HUES6 (cell line): ENCODE results near the gene DNAJC21.

ENCODE experiments used
- H3K27ac ChIP-seq: 2 replicates; pipeline ENCODE4 v1.7.0; 2013; ENCODE audit warnings: low read depth, mild to moderate bottlenecking, low read length, inconsistent platforms
- H3K27me3 ChIP-seq: 2 replicates; pipeline ENCODE4 v1.6.1; 2013; ENCODE audit warnings: low read length; ENCODE audit not compliant: control insufficient read depth, insufficient read depth
- H3K36me3 ChIP-seq: 2 replicates; pipeline ENCODE4 v1.6.1; 2013; ENCODE audit warnings: low read length; ENCODE audit not compliant: control insufficient read depth, insufficient read depth
- H3K4me1 ChIP-seq: 2 replicates; pipeline ENCODE4 v1.6.1; 2013; ENCODE audit warnings: low read length; ENCODE audit not compliant: control insufficient read depth, insufficient read depth
- H3K4me3 ChIP-seq: 2 replicates; pipeline ENCODE4 v1.5.1; 2013; ENCODE audit warnings: low read depth, low read length
- H3K9ac ChIP-seq: one replicate; pipeline ENCODE4 v1.6.1; 2013; ENCODE audit warnings: mild to moderate bottlenecking, low read length
- H3K9me3 ChIP-seq: 2 replicates; pipeline ENCODE4 v1.6.1; 2013; ENCODE audit warnings: low read depth, low read length; ENCODE audit not compliant: control insufficient read depth, insufficient read depth

The DNAJC21 gene

GRCh38 chr5:34929134-34929719, at the start of gene DNAJC21:
TSS of gene DNAJC21 (plus strand) at chr5:34929559. CDS start at chr5:34929820, 261 bp downstream.
- Histone ChIP-seq H3K9me3 (no peaks in the 10 kb centered on the region), H3K27ac (peak within 1 kb of the TSS; percentile 58; the same call in 1 of the 2 replicates), H3K36me3 (peaks cover 36% of the 10 kb centered on the region), H3K9ac (peak within 1 kb of the TSS; percentile 73), H3K4me1 (peaks cover 14% of the 10 kb centered on the region), H3K27me3 (no peaks in the 10 kb centered on the region), H3K4me3 (peak within 1 kb of the TSS; percentile 70)

GRCh38 chr5:34881246-34881645, 48.1 kb upstream of the DNAJC21 start:
- no peaks in the 10 kb centered on the region for H3K27me3 ChIP-seq

DNA sequence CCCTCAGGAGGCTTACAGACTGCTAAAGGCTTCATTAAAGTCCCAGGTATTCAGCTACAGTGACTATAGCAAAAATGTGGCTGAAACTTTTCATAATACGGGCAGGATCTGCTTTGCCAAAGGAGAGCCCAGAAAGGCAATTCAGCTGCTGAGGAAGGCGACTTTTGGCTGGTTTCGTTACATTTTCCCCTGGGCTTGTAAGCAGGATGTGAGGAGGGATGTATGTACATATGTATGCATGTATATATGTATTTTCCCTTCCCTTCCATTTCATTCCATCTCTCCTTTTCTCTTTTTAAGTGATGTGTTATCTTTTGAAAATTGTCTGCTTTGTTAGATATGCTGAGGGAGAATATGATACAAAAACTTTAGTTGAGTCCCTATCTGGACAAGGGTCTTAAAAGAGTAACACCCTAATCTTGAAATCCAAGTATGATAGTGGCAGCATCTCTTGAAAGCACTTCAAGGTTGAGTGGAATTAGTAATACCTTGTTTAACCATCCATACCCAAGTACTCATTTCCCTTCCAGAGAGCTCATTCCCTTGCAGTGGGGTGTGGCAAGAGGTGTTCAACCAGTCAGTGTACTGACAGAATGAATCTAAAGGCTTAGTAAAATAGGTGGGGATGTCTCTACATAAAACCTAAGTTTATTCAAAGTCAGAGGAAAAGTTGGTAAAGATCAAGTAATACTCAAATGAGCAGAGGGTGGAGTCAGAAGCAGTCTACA, 42.8 kb upstream of the DNAJC21 start:
- Histone ChIP-seq H3K9me3 (no peaks in the 10 kb centered on the region), H3K4me1 (no peaks in the 10 kb centered on the region), H3K36me3 (no peaks in the 10 kb centered on the region), H3K27ac (no peak overlapping the region), H3K9ac (no peak overlapping the region), H3K4me3 (no peak overlapping the region), H3K27me3 (no peaks in the 10 kb centered on the region)

More at GRCh38 chr5:34881246-34881645, 48.1 kb upstream of the DNAJC21 start:
- Histone ChIP-seq H3K4me1 (no peaks in the 10 kb centered on the region), H3K36me3 (no peaks in the 10 kb centered on the region), H3K9ac (no peak overlapping the region), H3K9me3 (no peaks in the 10 kb centered on the region), H3K27ac (no peak overlapping the region), H3K4me3 (no peak overlapping the region)

GRCh38 chr5:34889394-34889793, 40.0 kb upstream of the DNAJC21 start:
- no peaks in the 10 kb centered on the region for H3K36me3 ChIP-seq
- H3K4me3 ChIP-seq = no peak overlapping the region
- H3K9me3 ChIP-seq = no peaks in the 10 kb centered on the region
- H3K9ac ChIP-seq = no peak overlapping the region
- no peaks in the 10 kb centered on the region for H3K27me3 ChIP-seq
- no peak overlapping the region for H3K27ac ChIP-seq
- no peaks in the 10 kb centered on the region for H3K4me1 ChIP-seq

DNA sequence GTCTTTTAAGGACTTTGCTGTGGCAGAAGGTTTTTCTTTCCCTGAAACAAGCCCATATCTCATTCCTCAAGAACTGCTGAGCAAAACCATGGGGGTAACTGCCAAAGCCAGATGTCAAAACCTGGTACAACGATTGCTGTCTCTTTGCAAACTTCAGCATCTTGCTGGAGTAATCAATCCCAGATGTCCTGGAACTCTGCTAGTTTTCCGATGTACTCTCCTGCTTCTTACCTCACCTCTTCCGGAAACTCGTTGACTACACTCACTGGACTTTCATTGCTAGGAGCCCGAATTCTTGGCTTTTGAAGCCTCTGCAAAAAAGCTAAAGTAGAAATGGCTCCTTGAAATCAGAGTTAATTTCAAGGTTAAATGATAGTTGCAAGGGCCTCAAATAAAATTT, 37.4 kb upstream of the DNAJC21 start:
- no peak overlapping the region for H3K4me3 ChIP-seq
- no peaks in the 10 kb centered on the region for H3K9me3 ChIP-seq
- no peak overlapping the region for H3K27ac ChIP-seq
- no peaks in the 10 kb centered on the region for H3K4me1 ChIP-seq
- peaks cover 3% of the 10 kb centered on the region; the same call in 1 of the 2 replicates for H3K36me3 ChIP-seq
- H3K9ac ChIP-seq = no peak overlapping the region
- H3K27me3 ChIP-seq = no peaks in the 10 kb centered on the region

- H3K9ac ChIP-seq = no peak overlapping the region
- H3K4me1 ChIP-seq = no peaks in the 10 kb centered on the region
- no peaks in the 10 kb centered on the region for H3K9me3 ChIP-seq
- no peaks in the 10 kb centered on the region for H3K27me3 ChIP-seq
- no peak overlapping the region for H3K27ac ChIP-seq
- H3K36me3 ChIP-seq = peaks cover 3% of the 10 kb centered on the region; the same call in 1 of the 2 replicates
- H3K4me3 ChIP-seq = no peak overlapping the region
Measured at GRCh38 chr5:34892414-34892813, 36.9 kb upstream of the DNAJC21 start.

DNA sequence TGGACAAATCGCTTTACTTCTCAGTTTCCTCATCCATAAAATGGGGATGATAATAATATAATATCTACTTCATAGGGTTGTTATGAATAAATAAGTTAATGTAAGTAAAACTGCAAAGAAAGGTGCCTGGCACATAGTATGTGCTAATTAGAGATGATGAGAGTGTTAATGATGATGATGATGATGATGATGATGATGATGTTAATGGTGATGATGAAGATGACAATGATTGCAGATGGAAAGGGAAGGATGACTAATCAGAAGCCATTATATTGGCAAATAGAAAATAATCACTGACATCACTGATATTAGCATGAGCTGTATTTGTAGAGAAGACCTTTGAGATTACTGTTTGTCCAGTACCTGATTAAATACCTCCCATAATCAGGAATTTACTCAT, 34.6 kb upstream of the DNAJC21 start:
- H3K27me3 ChIP-seq = no peaks in the 10 kb centered on the region
- no peak overlapping the region for H3K27ac ChIP-seq
- H3K36me3 ChIP-seq = peaks cover 3% of the 10 kb centered on the region; the same call in 1 of the 2 replicates
- H3K9me3 ChIP-seq = no peaks in the 10 kb centered on the region
- peaks cover 10% of the 10 kb centered on the region; the same call in 1 of the 2 replicates for H3K4me1 ChIP-seq
- no peak overlapping the region for H3K9ac ChIP-seq
- no peak overlapping the region for H3K4me3 ChIP-seq

DNA sequence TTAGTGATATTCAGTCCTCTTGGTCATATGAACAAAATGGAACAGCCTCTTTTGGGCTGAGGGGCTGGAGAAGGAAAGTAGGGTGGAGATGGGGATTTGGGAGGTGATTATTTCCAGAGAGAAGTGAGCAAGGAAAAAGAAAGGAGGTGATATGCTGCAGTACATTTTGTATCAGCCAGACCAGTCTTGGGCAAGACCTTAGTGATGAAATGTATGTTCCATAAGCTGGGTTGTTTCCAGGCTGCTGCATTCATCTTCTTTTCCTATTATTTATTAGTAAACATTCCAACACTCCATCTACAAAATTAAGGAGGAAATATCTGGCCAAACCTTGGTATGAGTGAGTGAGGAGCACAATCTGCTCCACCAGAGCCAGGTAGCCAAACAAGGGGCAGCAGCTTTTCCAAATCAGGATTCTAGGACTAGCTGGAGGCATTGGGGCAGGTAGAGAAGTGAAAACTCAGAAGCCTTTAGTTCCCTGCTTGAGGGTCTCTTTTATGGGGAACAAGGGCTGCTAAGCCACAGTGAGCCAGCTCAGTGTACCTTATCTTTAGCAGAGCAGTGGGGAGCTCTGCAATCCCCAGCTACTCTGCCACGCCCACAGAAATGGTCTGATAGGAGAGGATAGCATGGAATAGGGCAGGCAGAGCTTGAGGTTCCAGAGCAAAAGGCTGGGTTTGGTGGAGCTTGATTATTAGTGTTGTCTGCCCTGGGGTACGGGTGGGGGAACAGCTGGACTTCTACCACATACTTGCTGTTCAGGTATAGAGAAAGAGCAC, 33.5 kb upstream of the DNAJC21 start:
- Histone ChIP-seq H3K9me3 (no peaks in the 10 kb centered on the region), H3K4me3 (no peak overlapping the region), H3K9ac (no peak overlapping the region), H3K4me1 (peaks cover 10% of the 10 kb centered on the region; the same call in 1 of the 2 replicates), H3K27me3 (no peaks in the 10 kb centered on the region), H3K27ac (no peak overlapping the region), H3K36me3 (peaks cover 3% of the 10 kb centered on the region; the same call in 1 of the 2 replicates)

GRCh38 chr5:34897646-34898045, 31.7 kb upstream of the DNAJC21 start:
- peaks cover 10% of the 10 kb centered on the region; the same call in 1 of the 2 replicates for H3K4me1 ChIP-seq
- no peak overlapping the region for H3K9ac ChIP-seq
- peaks cover 7% of the 10 kb centered on the region; the same call in 1 of the 2 replicates for H3K36me3 ChIP-seq
- H3K9me3 ChIP-seq = no peaks in the 10 kb centered on the region
- no peaks in the 10 kb centered on the region for H3K27me3 ChIP-seq
- no peak overlapping the region for H3K27ac ChIP-seq
- H3K4me3 ChIP-seq = no peak overlapping the region

DNA sequence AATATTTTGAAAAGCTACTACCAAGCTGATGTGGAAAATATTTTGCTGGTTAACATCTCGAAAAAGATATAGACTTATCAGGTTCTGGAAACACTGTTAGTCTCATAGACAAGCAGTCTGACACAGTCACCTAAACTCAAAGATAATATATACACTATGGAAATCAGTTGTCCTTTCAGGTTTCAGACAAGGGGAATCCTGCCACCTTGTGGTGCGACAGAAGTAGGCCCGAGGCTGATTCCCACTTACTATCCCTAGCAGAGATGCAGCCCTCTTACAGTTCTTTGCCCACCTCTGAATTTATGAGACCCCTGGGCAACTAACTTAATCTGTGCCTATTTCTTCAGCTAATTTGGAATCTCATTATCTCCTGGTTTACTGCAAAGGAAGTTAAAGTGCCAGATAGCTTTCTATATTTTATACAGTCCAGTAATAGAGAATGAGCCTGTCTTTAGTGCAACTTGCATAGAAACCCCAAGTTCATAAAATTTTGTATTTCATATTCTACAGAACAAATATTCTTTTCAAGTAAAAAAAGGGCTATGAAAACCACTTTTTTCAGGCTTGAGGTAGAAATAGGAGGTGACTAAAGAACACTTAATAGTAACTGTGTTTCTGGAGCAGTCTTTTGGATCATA, 31.0 kb upstream of the DNAJC21 start:
- Histone ChIP-seq H3K4me1 (peaks cover 10% of the 10 kb centered on the region; the same call in 1 of the 2 replicates), H3K27me3 (no peaks in the 10 kb centered on the region), H3K27ac (no peak overlapping the region), H3K36me3 (peaks cover 10% of the 10 kb centered on the region; the same call in 1 of the 2 replicates), H3K4me3 (no peak overlapping the region), H3K9me3 (no peaks in the 10 kb centered on the region), H3K9ac (no peak overlapping the region)
